Spleen (tissue), 7 donors: ENCODE results near the gene C1orf159.

ENCODE experiments used
- POLR2A ChIP-seq, 3 donors: fragments of 450-650 bp; IDR thresholded peaks; one replicate each; pipeline ENCODE4 v1.5.1; 2017; ENCODE audit warnings: antibody characterized with exemption in 3 of 3, mild to moderate bottlenecking in 1 of 3
- TF ChIP-seq, protein P1 (sequence below), 11 experiments: fragments of 200-600 bp in 7 of 11; fragments of 450-650 bp in 4 of 11; sonication (generic) in 4 of 11; IDR thresholded peaks in 8 of 11; conservative IDR thresholded peaks in 3 of 11; 1 replicate in 7 of 11; 2 replicates in 4 of 11; pipeline versions ENCODE4 v1.4.0 to v1.8.0; 2016 to 2021; ENCODE audit warnings: antibody characterized with exemption in 11 of 11, inconsistent platforms in 4 of 11, mild to moderate bottlenecking in 1 of 11
- donor health status: DM: no; HTN: no; CAD: no; lungs with moderate emphysema.
- donor health status: DM: no; HTN: no; CAD: no.
- donor health status: DM: no; HTN: no; CAD: no.

DNA sequence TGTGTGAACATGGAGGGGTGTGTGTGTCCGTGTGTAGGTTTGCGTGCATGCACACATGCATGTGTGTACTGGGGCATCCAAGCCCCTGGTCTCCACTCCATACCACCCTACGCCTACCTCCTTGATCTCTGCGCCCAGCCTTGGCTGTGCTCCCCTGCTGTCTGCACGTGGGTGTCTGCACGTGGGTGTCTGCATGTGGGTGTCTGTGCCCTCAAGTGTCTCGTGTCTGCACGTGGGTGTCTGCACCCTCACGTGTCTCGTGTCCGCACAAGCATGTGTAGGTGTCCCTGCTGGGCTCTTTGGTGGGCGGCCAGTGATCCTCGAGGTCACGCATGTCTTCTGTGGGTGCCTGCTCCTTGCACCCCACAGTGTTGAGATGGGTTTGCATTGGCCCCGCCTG is 62.9 kb downstream of the C1orf159 start:
- TF ChIP-seq, protein P1, sequence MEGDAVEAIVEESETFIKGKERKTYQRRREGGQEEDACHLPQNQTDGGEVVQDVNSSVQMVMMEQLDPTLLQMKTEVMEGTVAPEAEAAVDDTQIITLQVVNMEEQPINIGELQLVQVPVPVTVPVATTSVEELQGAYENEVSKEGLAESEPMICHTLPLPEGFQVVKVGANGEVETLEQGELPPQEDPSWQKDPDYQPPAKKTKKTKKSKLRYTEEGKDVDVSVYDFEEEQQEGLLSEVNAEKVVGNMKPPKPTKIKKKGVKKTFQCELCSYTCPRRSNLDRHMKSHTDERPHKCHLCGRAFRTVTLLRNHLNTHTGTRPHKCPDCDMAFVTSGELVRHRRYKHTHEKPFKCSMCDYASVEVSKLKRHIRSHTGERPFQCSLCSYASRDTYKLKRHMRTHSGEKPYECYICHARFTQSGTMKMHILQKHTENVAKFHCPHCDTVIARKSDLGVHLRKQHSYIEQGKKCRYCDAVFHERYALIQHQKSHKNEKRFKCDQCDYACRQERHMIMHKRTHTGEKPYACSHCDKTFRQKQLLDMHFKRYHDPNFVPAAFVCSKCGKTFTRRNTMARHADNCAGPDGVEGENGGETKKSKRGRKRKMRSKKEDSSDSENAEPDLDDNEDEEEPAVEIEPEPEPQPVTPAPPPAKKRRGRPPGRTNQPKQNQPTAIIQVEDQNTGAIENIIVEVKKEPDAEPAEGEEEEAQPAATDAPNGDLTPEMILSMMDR (IDR thresholded peaks at IDR 0.05 in 8 of 11, conservative IDR thresholded peaks at IDR 0.05 in 3 of 11) = no peak
- TF ChIP-seq POLR2A (IDR thresholded peaks at IDR 0.05) = no peak
